H9 (cell line): ENCODE measurements around the gene SLC25A34. TPM values are rescaled to one million over a fixed set of nuclear protein-coding genes. Genes with fewer than 3 reads are reported as not detected.

Experiments used
- DNase-seq: peaks from one replicate; pipeline ENCODE4 v3.0.0-alpha.2; 2017
- H2AFZ ChIP-seq: one replicate; pipeline ENCODE4 v1.6.1; 2013; ENCODE audit warnings: mild to moderate bottlenecking, low read length, control low read depth, moderate library complexity
- H2AK5ac ChIP-seq: 2 replicates; pipeline ENCODE4 v1.6.1; 2013; ENCODE audit warnings: low read length, control low read depth, mixed read lengths; ENCODE audit not compliant: insufficient read length
- H2BK120ac ChIP-seq: one replicate; pipeline ENCODE4 v1.6.1; 2013; ENCODE audit warnings: low read depth, mild to moderate bottlenecking, low read length, control low read depth, inconsistent platforms; ENCODE audit not compliant: poor library complexity, severe bottlenecking
- H2BK12ac ChIP-seq: 2 replicates; pipeline ENCODE4 v1.6.1; 2013; ENCODE audit warnings: low read length, control low read depth, mixed read lengths, low read depth; ENCODE audit not compliant: insufficient read length
- H2BK15ac ChIP-seq: 2 replicates; pipeline ENCODE4 v1.6.1; 2013; ENCODE audit warnings: low read depth, low read length, control low read depth
- H2BK20ac ChIP-seq: one replicate; pipeline ENCODE4 v1.6.1; 2013; ENCODE audit warnings: low read depth, mild to moderate bottlenecking, low read length, control low read depth, inconsistent platforms; ENCODE audit not compliant: poor library complexity, severe bottlenecking
- H2BK5ac ChIP-seq: 2 replicates; pipeline ENCODE4 v1.6.1; 2013; ENCODE audit warnings: low read length, control low read depth, mixed read lengths; ENCODE audit not compliant: insufficient read length
- H3K14ac ChIP-seq: 2 replicates; pipeline ENCODE4 v1.6.1; 2013; ENCODE audit warnings: low read length, control low read depth; ENCODE audit not compliant: insufficient read depth
- H3K18ac ChIP-seq: 2 replicates; pipeline ENCODE4 v1.6.1; 2013; ENCODE audit warnings: low read depth, mild to moderate bottlenecking, mixed read lengths, low read length, control low read depth; ENCODE audit not compliant: insufficient read length
- H3K23ac ChIP-seq: 2 replicates; pipeline ENCODE4 v1.6.1; 2013; ENCODE audit warnings: low read length, control low read depth, mixed read lengths, low read depth; ENCODE audit not compliant: insufficient read length
- H3K23me2 ChIP-seq: 2 replicates; pipeline ENCODE4 v1.6.1; 2013; ENCODE audit warnings: low read depth, mild to moderate bottlenecking, mixed read lengths, low read length, control low read depth; ENCODE audit not compliant: insufficient read length, poor library complexity, severe bottlenecking
- H3K27ac ChIP-seq: 2 replicates; pipeline ENCODE4 v1.5.1; 2013; ENCODE audit warnings: low read length, control low read depth, mixed read lengths, low read depth; ENCODE audit not compliant: insufficient read length
- H3K27me3 ChIP-seq: 2 replicates; pipeline ENCODE4 v1.6.1; 2013; ENCODE audit warnings: low read length, control low read depth, inconsistent platforms; ENCODE audit not compliant: insufficient read depth
- H3K4ac ChIP-seq: 2 replicates; pipeline ENCODE4 v1.6.1; 2013; ENCODE audit warnings: low read depth, mild to moderate bottlenecking, control low read depth, inconsistent platforms, low read length, moderate library complexity
- H3K4me1 ChIP-seq: 2 replicates; pipeline ENCODE4 v1.6.1; 2013; ENCODE audit warnings: low read length, control low read depth, inconsistent platforms; ENCODE audit not compliant: insufficient read depth
- H3K4me2 ChIP-seq: 2 replicates; pipeline ENCODE4 v1.6.1; 2013; ENCODE audit warnings: low read length, control low read depth, mixed read lengths; ENCODE audit not compliant: insufficient read length, insufficient read depth
- H3K56ac ChIP-seq: 2 replicates; pipeline ENCODE4 v1.6.1; 2013; ENCODE audit warnings: low read depth, mild to moderate bottlenecking, mixed read lengths, low read length, control low read depth; ENCODE audit not compliant: insufficient read length
- H3K79me1 ChIP-seq: 2 replicates; pipeline ENCODE4 v1.6.1; 2013; ENCODE audit warnings: low read depth, mild to moderate bottlenecking, moderate library complexity, low read length, control low read depth, inconsistent platforms; ENCODE audit not compliant: insufficient read depth, poor library complexity, severe bottlenecking
- H3K79me2 ChIP-seq: 2 replicates; pipeline ENCODE4 v1.6.1; 2013; ENCODE audit warnings: low read length, control low read depth, inconsistent platforms; ENCODE audit not compliant: insufficient read depth
- H3K9ac ChIP-seq: 2 replicates; pipeline ENCODE4 v1.6.1; 2013; ENCODE audit warnings: low read length, control low read depth, mixed read lengths; ENCODE audit not compliant: insufficient read length; ENCODE audit errors: extremely low read depth
- H3K9me3 ChIP-seq: one replicate; pipeline ENCODE4 v1.6.1; 2013; ENCODE audit warnings: low read depth, low read length, inconsistent platforms; ENCODE audit not compliant: control insufficient read depth
- H3T11ph ChIP-seq: one replicate; pipeline ENCODE4 v1.6.1; 2013; ENCODE audit warnings: mild to moderate bottlenecking, low read length, control low read depth, inconsistent platforms
- H4K20me1 ChIP-seq: one replicate; pipeline ENCODE4 v1.6.1; 2013; ENCODE audit not compliant: control insufficient read depth, insufficient read length, insufficient read depth
- H4K5ac ChIP-seq: 2 replicates; pipeline ENCODE4 v1.6.1; 2013; ENCODE audit warnings: low read depth, mild to moderate bottlenecking, mixed read lengths, low read length, control low read depth; ENCODE audit not compliant: insufficient read length
- H4K8ac ChIP-seq: replicated peaks from 2 replicates; pipeline ENCODE4 v1.6.1; 2013; ENCODE audit warnings: low read length, control low read depth, mixed read lengths, low read depth; ENCODE audit not compliant: insufficient read length
- H4K91ac ChIP-seq: 2 replicates; pipeline ENCODE4 v1.6.1; 2013; ENCODE audit warnings: low read depth, mild to moderate bottlenecking, moderate library complexity, mixed read lengths, low read length, control low read depth; ENCODE audit not compliant: insufficient read length
- H3K27ac Mint-ChIP-seq, 3 experiments: 2 replicates in 2 of 3; 3 replicates in 1 of 3; pipeline ENCODE4 v1.8.0; 2020 to 2021; ENCODE audit warnings: mixed read lengths in 3 of 3, mild to moderate bottlenecking in 1 of 3, moderate library complexity in 1 of 3
- H3K27me3 Mint-ChIP-seq: 2 replicates; pipeline ENCODE4 v1.8.0; 2021; ENCODE audit warnings: low read depth, mild to moderate bottlenecking, moderate library complexity, mixed read lengths
- H3K36me3 Mint-ChIP-seq, 3 experiments: 2 replicates in 2 of 3; 3 replicates in 1 of 3; pipeline ENCODE4 v1.8.0; 2020 to 2021; ENCODE audit warnings: low read depth in 3 of 3, mixed read lengths in 3 of 3; ENCODE audit not compliant: insufficient read depth in 1 of 3
- H3K4me1 Mint-ChIP-seq, 2 experiments: 2 replicates each; pipeline ENCODE4 v1.8.0; 2020; ENCODE audit warnings: mixed read lengths in 2 of 2
- H3K4me3 Mint-ChIP-seq, 2 experiments: 2 replicates in 1 of 2; 3 replicates in 1 of 2; pipeline ENCODE4 v1.8.0; 2020 to 2021; ENCODE audit warnings: mild to moderate bottlenecking in 2 of 2, mixed read lengths in 2 of 2, moderate library complexity in 1 of 2
- H3K9me3 Mint-ChIP-seq, 2 experiments: 2 replicates in 1 of 2; 3 replicates in 1 of 2; pipeline ENCODE4 v1.8.0; 2020; ENCODE audit warnings: mild to moderate bottlenecking in 2 of 2, mixed read lengths in 2 of 2, moderate library complexity in 1 of 2
- WGBS: extraction: QIAGEN DNeasy Blood & Tissue Kit; methylation state at CpG from one replicate; pipeline ENCODE4 v1.1.7; 2013; ENCODE audit warnings: missing lambda C conversion rate, low lambda C conversion rate, mixed read lengths; ENCODE audit not compliant: insufficient read length; ENCODE audit errors: extremely low coverage; 5-methylcytosine and 5-hydroxymethylcytosine counted together
- total RNA-seq: library from RNA; stranded (reverse); gene quantifications from 2 replicates; pipeline ENCODE4 v1.2.1, GENCODE V29; 2021
- TF ChIP-seq, protein P1 (sequence below): fragments of 200-600 bp; sonication (generic); conservative IDR thresholded peaks from 3 replicates; pipeline ENCODE4 v1.8.0; 2021; ENCODE audit warnings: antibody characterized with exemption, mild to moderate bottlenecking

SLC25A34 gene
- total RNA-seq, 1 experiment from 2014 or later, result 1.5 TPM

DNA sequence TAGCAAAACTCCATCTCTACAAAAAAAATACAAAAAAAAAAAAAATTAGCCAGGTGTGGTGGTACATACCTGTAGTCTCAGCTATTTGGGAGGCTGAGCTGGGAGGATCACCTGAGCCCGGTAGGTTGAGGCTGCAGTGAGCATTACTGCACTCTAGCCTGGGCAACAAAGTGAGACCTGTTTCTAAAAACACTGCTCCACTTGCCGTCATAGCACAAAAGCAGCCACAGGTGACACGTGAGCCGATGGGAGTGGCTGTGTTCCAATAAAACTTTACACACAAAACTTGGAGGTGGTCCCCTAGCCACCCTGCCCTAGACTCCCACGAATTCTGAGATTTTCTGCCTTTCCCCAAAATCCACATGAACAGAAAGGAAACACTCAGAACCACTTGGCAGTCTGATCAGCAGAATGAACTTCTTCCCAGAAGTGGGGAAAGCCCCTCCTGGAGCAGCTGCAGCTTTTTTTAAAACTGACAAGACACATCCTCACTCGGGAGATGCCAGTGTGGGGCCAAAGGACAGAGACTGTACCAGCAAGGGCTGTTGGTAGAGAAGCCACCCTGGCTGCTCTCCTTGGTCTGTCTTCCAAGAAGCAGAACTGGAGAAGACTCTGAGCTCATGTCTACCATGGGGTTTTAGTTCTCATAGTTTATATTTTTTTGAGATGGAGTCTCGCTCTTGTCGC is 28.7 kb upstream of the SLC25A34 start:
- no peaks in the 10 kb centered on the region for H4K20me1 ChIP-seq
- no peaks in the 10 kb centered on the region for H3K79me1 ChIP-seq
- DNase-seq, result no peak
- Mint-ChIP-seq H3K27ac (no peak overlapping the region), H3K4me1 (peaks cover 3% of the 10 kb centered on the region in 2 experiments; a peak in 2 of 4 replicates), H3K4me3 (no peak overlapping the region), H3K9me3 (no peaks in the 10 kb centered on the region), H3K36me3 (peaks cover 1 to 14% (median 4%) of the 10 kb centered on the region in 3 experiments; a peak in 4 of 7 replicates), H3K27me3 (no peaks in the 10 kb centered on the region)
- no peak overlapping the region for H2BK20ac ChIP-seq
- no peaks in the 10 kb centered on the region; the same call in 1 of the 2 replicates for H3K79me2 ChIP-seq
- H2BK15ac ChIP-seq, result no peak overlapping the region
- no peak overlapping the region for H2BK5ac ChIP-seq
- H2BK12ac ChIP-seq, result no peak overlapping the region
- no peak overlapping the region for H3K23ac ChIP-seq
- H3K9ac ChIP-seq, result no peak overlapping the region
- no peaks in the 10 kb centered on the region for H3K27me3 ChIP-seq
- H3K4me2 ChIP-seq, result no peak overlapping the region
- H2BK120ac ChIP-seq, result no peak overlapping the region
- no peak overlapping the region for H4K5ac ChIP-seq
- H3K9me3 ChIP-seq, result no peaks in the 10 kb centered on the region
- WGBS, result no CpG with 5 or more reads among the region's 8 CpGs
- no peak overlapping the region for H3K18ac ChIP-seq
- H3K14ac ChIP-seq, result no peak overlapping the region
- no peak overlapping the region for H4K91ac ChIP-seq
- no peak overlapping the region for H2AFZ ChIP-seq
- no peak overlapping the region for H4K8ac ChIP-seq
- no peak overlapping the region for H3K4ac ChIP-seq
- H3K4me1 ChIP-seq, result no peaks in the 10 kb centered on the region; the same call in 1 of the 2 replicates
- TF ChIP-seq, protein P1, sequence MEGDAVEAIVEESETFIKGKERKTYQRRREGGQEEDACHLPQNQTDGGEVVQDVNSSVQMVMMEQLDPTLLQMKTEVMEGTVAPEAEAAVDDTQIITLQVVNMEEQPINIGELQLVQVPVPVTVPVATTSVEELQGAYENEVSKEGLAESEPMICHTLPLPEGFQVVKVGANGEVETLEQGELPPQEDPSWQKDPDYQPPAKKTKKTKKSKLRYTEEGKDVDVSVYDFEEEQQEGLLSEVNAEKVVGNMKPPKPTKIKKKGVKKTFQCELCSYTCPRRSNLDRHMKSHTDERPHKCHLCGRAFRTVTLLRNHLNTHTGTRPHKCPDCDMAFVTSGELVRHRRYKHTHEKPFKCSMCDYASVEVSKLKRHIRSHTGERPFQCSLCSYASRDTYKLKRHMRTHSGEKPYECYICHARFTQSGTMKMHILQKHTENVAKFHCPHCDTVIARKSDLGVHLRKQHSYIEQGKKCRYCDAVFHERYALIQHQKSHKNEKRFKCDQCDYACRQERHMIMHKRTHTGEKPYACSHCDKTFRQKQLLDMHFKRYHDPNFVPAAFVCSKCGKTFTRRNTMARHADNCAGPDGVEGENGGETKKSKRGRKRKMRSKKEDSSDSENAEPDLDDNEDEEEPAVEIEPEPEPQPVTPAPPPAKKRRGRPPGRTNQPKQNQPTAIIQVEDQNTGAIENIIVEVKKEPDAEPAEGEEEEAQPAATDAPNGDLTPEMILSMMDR, result no peak
- no peak overlapping the region for H3K27ac ChIP-seq
- no peaks in the 10 kb centered on the region for H3K23me2 ChIP-seq
- no peak overlapping the region for H3T11ph ChIP-seq
- no peak overlapping the region for H3K56ac ChIP-seq
- H2AK5ac ChIP-seq, result no peak overlapping the region
